ENCODE measurements around the gene SEMA4D. TPM values are rescaled to one million over a fixed set of nuclear protein-coding genes. Genes with fewer than 3 reads are reported as not detected.
"Not testable (repeated sequence)": the region's sequence is repeated elsewhere in the genome, so short reads cannot be mapped to it uniquely, and the experiment has no call there.

SEMA4D gene
- total RNA-seq, 4 donors from 2014 or later = 31.1 to 59.2 (median 42.1) TPM

GRCh38 chr9:89345476-89345875 lies 152.4 kb downstream of the SEMA4D start:
- no peak overlapping the region for H3K4me3 ChIP-seq (ENCODE audit: low read depth, poor library complexity, severe bottlenecking)
- WGBS, 2 donors = 94 to 95% methylated on average over 5 of the region's 5 CpGs
- TF ChIP-seq CTCF (IDR thresholded peaks at IDR 0.05) = no peak
- no peak for TF ChIP-seq POLR2A (IDR thresholded peaks at IDR 0.05)
- intact Hi-C loops (cut with DNase I; ENCODE audit: low total_unique reads) = no loop called here
- no peak for DNase-seq (ENCODE audit: low spot score in 2 of 2)

GRCh38 chr9:89343812-89344211 lies 154.1 kb downstream of the SEMA4D start:
- H3K4me3 ChIP-seq (ENCODE audit: low read depth, poor library complexity, severe bottlenecking); intact Hi-C loops (cut with DNase I; ENCODE audit: low total_unique reads); DNase-seq (ENCODE audit: low spot score in 2 of 2): not testable (repeated sequence)
- 87 to 93% methylated on average over 7 of the region's 7 CpGs for WGBS, 2 donors

DNA sequence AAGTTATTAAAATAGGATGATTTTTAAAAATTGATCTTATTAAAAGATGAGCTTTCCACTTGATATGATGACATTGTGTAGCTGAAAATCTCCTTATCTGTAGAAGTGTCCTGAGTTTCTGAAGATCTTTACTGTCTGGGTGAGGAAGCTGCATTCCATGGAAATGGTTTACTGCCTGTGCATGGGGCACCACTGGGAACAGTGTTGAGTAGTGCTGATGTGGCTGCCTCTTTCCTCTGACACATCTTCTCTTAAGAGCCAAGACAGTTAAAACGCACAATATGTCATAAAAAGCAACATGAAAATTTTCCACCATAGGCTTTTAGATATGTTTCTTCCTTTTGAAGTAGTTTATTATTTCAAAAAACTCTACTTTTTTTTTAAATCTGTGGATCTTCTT lies 155.0 kb downstream of the SEMA4D start:
- no peak overlapping the region for H3K4me3 ChIP-seq (ENCODE audit: low read depth, poor library complexity, severe bottlenecking)
- DNase-seq (ENCODE audit: low spot score in 2 of 2) = no peak
- intact Hi-C loops (cut with DNase I; ENCODE audit: low total_unique reads) = no loop called here
- 96 to 98% methylated on average over 1 of the region's 1 CpG for WGBS, 2 donors
- TF ChIP-seq CTCF (IDR thresholded peaks at IDR 0.05) (no peak), POLR2A (IDR thresholded peaks at IDR 0.05) (no peak)

- WGBS, 2 donors = 94 to 97% methylated on average over 6 of the region's 6 CpGs
- intact Hi-C loops (cut with DNase I; ENCODE audit: low total_unique reads) = no loop called here
- DNase-seq (ENCODE audit: low spot score in 2 of 2) = no peak
- H3K4me3 ChIP-seq (ENCODE audit: low read depth, poor library complexity, severe bottlenecking) = no peak overlapping the region
- TF ChIP-seq POLR2A (IDR thresholded peaks at IDR 0.05) = no peak
- no peak for TF ChIP-seq CTCF (IDR thresholded peaks at IDR 0.05)
Measured at GRCh38 chr9:89342213-89342612, 155.7 kb downstream of the SEMA4D start.

- WGBS, 2 donors = 81 to 82% methylated on average over 3 of the region's 3 CpGs
- TF ChIP-seq CTCF (IDR thresholded peaks at IDR 0.05) (no peak), POLR2A (IDR thresholded peaks at IDR 0.05) (no peak)
- no peak overlapping the region for H3K4me3 ChIP-seq (ENCODE audit: low read depth, poor library complexity, severe bottlenecking)
- intact Hi-C loops (cut with DNase I; ENCODE audit: low total_unique reads) = no loop called here
- no peak for DNase-seq (ENCODE audit: low spot score in 2 of 2)
Measured at GRCh38 chr9:89340332-89340731, 157.6 kb downstream of the SEMA4D start.

- WGBS, 2 donors = 62 to 76% methylated on average over 2 of the region's 2 CpGs
- DNase-seq (ENCODE audit: low spot score in 2 of 2) = no peak
- H3K4me3 ChIP-seq (ENCODE audit: low read depth, poor library complexity, severe bottlenecking) = no peak overlapping the region
- TF ChIP-seq CTCF (IDR thresholded peaks at IDR 0.05) = no peak
- no peak for TF ChIP-seq POLR2A (IDR thresholded peaks at IDR 0.05)
- intact Hi-C loops (cut with DNase I; ENCODE audit: low total_unique reads) = no loop called here
Measured at GRCh38 chr9:89339807-89340206, 158.1 kb downstream of the SEMA4D start.
